Measurements from ENCODE around the gene PRTFDC1.

Gene PRTFDC1

GRCh38 chr10:24885551-24886289 is 66.7 kb downstream of the PRTFDC1 start:
- no peak for TF ChIP-seq GATA3 (IDR thresholded peaks at IDR 0.05; ENCODE audit: low read depth, low read length)
- TF ChIP-seq GATA2 (IDR thresholded peaks at IDR 0.05; ENCODE audit: low read depth, low read length): no peak

GRCh38 chr10:24884793-24885192 is 67.6 kb downstream of the PRTFDC1 start:
- TF ChIP-seq GATA2 (IDR thresholded peaks at IDR 0.05; ENCODE audit: low read depth, low read length): no peak
- no peak for TF ChIP-seq GATA3 (IDR thresholded peaks at IDR 0.05; ENCODE audit: low read depth, low read length)

GRCh38 chr10:24884316-24884715 is 68.1 kb downstream of the PRTFDC1 start:
- no peak for TF ChIP-seq GATA2 (IDR thresholded peaks at IDR 0.05; ENCODE audit: low read depth, low read length)
- TF ChIP-seq GATA3 (IDR thresholded peaks at IDR 0.05; ENCODE audit: low read depth, low read length): no peak

GRCh38 chr10:24883176-24883575 is 69.2 kb downstream of the PRTFDC1 start:
- TF ChIP-seq GATA2 (IDR thresholded peaks at IDR 0.05; ENCODE audit: low read depth, low read length) (no peak), GATA3 (IDR thresholded peaks at IDR 0.05; ENCODE audit: low read depth, low read length) (no peak)

GRCh38 chr10:24882047-24882698 is 70.2 kb downstream of the PRTFDC1 start:
- TF ChIP-seq GATA3 (IDR thresholded peaks at IDR 0.05; ENCODE audit: low read depth, low read length) (no peak), GATA2 (IDR thresholded peaks at IDR 0.05; ENCODE audit: low read depth, low read length) (no peak)

- no peak for TF ChIP-seq GATA2 (IDR thresholded peaks at IDR 0.05; ENCODE audit: low read depth, low read length)
- no peak for TF ChIP-seq GATA3 (IDR thresholded peaks at IDR 0.05; ENCODE audit: low read depth, low read length)
Measured at GRCh38 chr10:24879861-24880260, 72.5 kb downstream of the PRTFDC1 start.

- TF ChIP-seq GATA2 (IDR thresholded peaks at IDR 0.05; ENCODE audit: low read depth, low read length): no peak
- no peak for TF ChIP-seq GATA3 (IDR thresholded peaks at IDR 0.05; ENCODE audit: low read depth, low read length)
Measured at GRCh38 chr10:24874133-24874532, 78.3 kb downstream of the PRTFDC1 start.

- no peak for TF ChIP-seq GATA2 (IDR thresholded peaks at IDR 0.05; ENCODE audit: low read depth, low read length)
- TF ChIP-seq GATA3 (IDR thresholded peaks at IDR 0.05; ENCODE audit: low read depth, low read length): no peak
Measured at GRCh38 chr10:24873281-24873683, 79.1 kb downstream of the PRTFDC1 start.

- TF ChIP-seq GATA3 (IDR thresholded peaks at IDR 0.05; ENCODE audit: low read depth, low read length) (no peak), GATA2 (IDR thresholded peaks at IDR 0.05; ENCODE audit: low read depth, low read length) (no peak)
Measured at GRCh38 chr10:24872790-24873182, 79.6 kb downstream of the PRTFDC1 start.

GRCh38 chr10:24872049-24872789 is 80.2 kb downstream of the PRTFDC1 start:
- no peak for TF ChIP-seq GATA2 (IDR thresholded peaks at IDR 0.05; ENCODE audit: low read depth, low read length)
- TF ChIP-seq GATA3 (IDR thresholded peaks at IDR 0.05; ENCODE audit: low read depth, low read length): no peak

- no peak for TF ChIP-seq GATA3 (IDR thresholded peaks at IDR 0.05; ENCODE audit: low read depth, low read length)
- TF ChIP-seq GATA2 (IDR thresholded peaks at IDR 0.05; ENCODE audit: low read depth, low read length): no peak
Measured at GRCh38 chr10:24871011-24871935, 81.1 kb downstream of the PRTFDC1 start.

- no peak for TF ChIP-seq GATA3 (IDR thresholded peaks at IDR 0.05; ENCODE audit: low read depth, low read length)
- no peak for TF ChIP-seq GATA2 (IDR thresholded peaks at IDR 0.05; ENCODE audit: low read depth, low read length)
Measured at GRCh38 chr10:24869354-24870015, 82.9 kb downstream of the PRTFDC1 start.

Measured in SH-SY5Y (cell line).